Endothelial cell (in vitro differentiated cells): ENCODE data around the gene PHACTR1. TPM values are rescaled to one million over a fixed set of nuclear protein-coding genes. Genes with fewer than 3 reads are reported as not detected.
A peak's percentile ranks its signal among the peaks of the same experiment; 100 is the strongest.

Source experiments
- DNase-seq: peaks from one replicate; pipeline ENCODE4 v3.0.0; 2021; ENCODE audit warnings: low spot score
- H3K27ac Mint-ChIP-seq: one replicate; pipeline ENCODE4 v1.8.0; 2021; ENCODE audit warnings: mixed read lengths, inconsistent platforms; ENCODE audit not compliant: unreplicated experiment
- H3K27me3 Mint-ChIP-seq: one replicate; pipeline ENCODE4 v1.8.0; 2021; ENCODE audit warnings: mild to moderate bottlenecking, moderate library complexity, mixed read lengths, inconsistent platforms; ENCODE audit not compliant: unreplicated experiment
- H3K36me3 Mint-ChIP-seq: one replicate; pipeline ENCODE4 v1.8.0; 2021; ENCODE audit warnings: mild to moderate bottlenecking, low read depth, mixed read lengths, inconsistent platforms; ENCODE audit not compliant: unreplicated experiment
- H3K4me1 Mint-ChIP-seq: one replicate; pipeline ENCODE4 v1.8.0; 2021; ENCODE audit warnings: mild to moderate bottlenecking, mixed read lengths, inconsistent platforms; ENCODE audit not compliant: unreplicated experiment
- H3K4me3 Mint-ChIP-seq: one replicate; pipeline ENCODE4 v1.8.0; 2021; ENCODE audit warnings: mild to moderate bottlenecking, mixed read lengths, inconsistent platforms; ENCODE audit not compliant: unreplicated experiment
- H3K9me3 Mint-ChIP-seq: one replicate; pipeline ENCODE4 v1.8.0; 2021; ENCODE audit warnings: mixed read lengths, inconsistent platforms; ENCODE audit not compliant: unreplicated experiment
- CTCF ChIP-seq: fragments of 200-600 bp; sonication (generic); IDR thresholded peaks from one replicate; pipeline ENCODE4 v1.5.0; 2021; ENCODE audit warnings: antibody characterized with exemption; ENCODE audit not compliant: unreplicated experiment
- total RNA-seq: library from RNA; stranded (reverse); fragmentation: NEBNext Ultra II Directional; extraction: Animal tissue kit (Norgen Biotek cat#: 25700); gene quantifications from one replicate; pipeline ENCODE4 v1.2.1, GENCODE V29; 2021; ENCODE audit not compliant: unreplicated experiment

The PHACTR1 gene
- total RNA-seq, 1 donor from 2014 or later, result 39.9 TPM

GRCh38 chr6:13012296-13012695, 295.7 kb downstream of the PHACTR1 start:
- Mint-ChIP-seq H3K27ac (no peak overlapping the region), H3K27me3 (peaks cover 5% of the 10 kb centered on the region), H3K9me3 (no peaks in the 10 kb centered on the region), H3K4me1 (peaks cover 20% of the 10 kb centered on the region), H3K36me3 (peaks cover 5% of the 10 kb centered on the region), H3K4me3 (no peak overlapping the region)
- no peak for TF ChIP-seq CTCF
- no peak for DNase-seq

- peak; percentile 39 for DNase-seq
- Mint-ChIP-seq H3K4me3 (peak overlapping the region; percentile 93), H3K4me1 (peaks cover 20% of the 10 kb centered on the region)
Observed at GRCh38 chr6:13012977-13013680, 296.6 kb downstream of the PHACTR1 start.

GRCh38 chr6:13013681-13014503, 297.3 kb downstream of the PHACTR1 start:
- Mint-ChIP-seq H3K36me3 (peaks cover 5% of the 10 kb centered on the region), H3K27ac (no peak overlapping the region), H3K4me3 (peak overlapping the region; percentile 93), H3K9me3 (no peaks in the 10 kb centered on the region), H3K27me3 (peaks cover 5% of the 10 kb centered on the region), H3K4me1 (peaks cover 20% of the 10 kb centered on the region)
- TF ChIP-seq CTCF, result no peak
- peak; percentile 8 for DNase-seq

More at GRCh38 chr6:13012977-13013680, 296.6 kb downstream of the PHACTR1 start:
- H3K27ac Mint-ChIP-seq, result no peak overlapping the region
- TF ChIP-seq CTCF, result no peak
- no peaks in the 10 kb centered on the region for H3K9me3 Mint-ChIP-seq
- H3K36me3 Mint-ChIP-seq, result peaks cover 5% of the 10 kb centered on the region
- peaks cover 5% of the 10 kb centered on the region for H3K27me3 Mint-ChIP-seq

GRCh38 chr6:13014504-13015378, 298.2 kb downstream of the PHACTR1 start:
- Mint-ChIP-seq H3K9me3 (no peaks in the 10 kb centered on the region), H3K4me3 (peak overlapping the region; percentile 85), H3K27me3 (peaks cover 5% of the 10 kb centered on the region), H3K27ac (peak overlapping the region; percentile 26), H3K36me3 (no peaks in the 10 kb centered on the region), H3K4me1 (peaks cover 20% of the 10 kb centered on the region)
- no peak for TF ChIP-seq CTCF
- DNase-seq, result peak; percentile 16
